ENCODE data around the gene DHRS3.

GRCh38 chr1:12518931-12519692 lies 98.9 kb downstream of the DHRS3 start:
- TF ChIP-seq POLR2A (IDR thresholded peaks at IDR 0.05) (no peak), CTCF (IDR thresholded peaks at IDR 0.05) (no peak)
